Lower leg skin (tissue), 4 donors: ENCODE results near the gene POLD1. TPM values are rescaled to one million over a fixed set of nuclear protein-coding genes. Genes with fewer than 3 reads are reported as not detected.

Source experiments
- DNase-seq, 2 donors: peaks; one replicate each; pipeline ENCODE4 v3.0.0-alpha.2; 2019; ENCODE audit warnings: low spot score in 2 of 2
- H3K4me3 ChIP-seq: fragments of 200-600 bp; sonication (generic); 2 replicates; pipeline ENCODE4 v1.5.1; 2017; ENCODE audit warnings: mild to moderate bottlenecking, low read depth; ENCODE audit not compliant: poor library complexity, severe bottlenecking
- CTCF ChIP-seq, 3 donors: fragments of 450-650 bp; IDR thresholded peaks; one replicate each; pipeline ENCODE4 v1.5.1; 2016; ENCODE audit warnings: antibody characterized with exemption in 3 of 3, mild to moderate bottlenecking in 3 of 3, moderate library complexity in 2 of 3
- POLR2A ChIP-seq, 2 donors: fragments of 450-650 bp; IDR thresholded peaks; one replicate each; pipeline ENCODE4 v1.6.1; 2016 to 2017; ENCODE audit warnings: antibody characterized with exemption in 2 of 2, mild to moderate bottlenecking in 1 of 2, moderate library complexity in 1 of 2
- WGBS, 2 donors: methylation state at CpG; one replicate each; pipeline ENCODE4 v1.1.5; 2018; 5-methylcytosine and 5-hydroxymethylcytosine counted together
- intact Hi-C: fragments of 100-400 bp; cut with DNase I; formaldehyde crosslinking; loops from one replicate; pipeline ENCODE4 v1.15.0; 2023; ENCODE audit warnings: low total_unique reads
- total RNA-seq, 4 donors: library from RNA; depleted of rRNA; stranded (reverse); fragments of >200 nt; gene quantifications; one replicate each; pipeline ENCODE4 v1.1.0, GENCODE V29; 2016

The POLD1 gene
- total RNA-seq, 4 donors from 2014 or later, result 16.8 to 26.6 (median 20.0) TPM

DNA sequence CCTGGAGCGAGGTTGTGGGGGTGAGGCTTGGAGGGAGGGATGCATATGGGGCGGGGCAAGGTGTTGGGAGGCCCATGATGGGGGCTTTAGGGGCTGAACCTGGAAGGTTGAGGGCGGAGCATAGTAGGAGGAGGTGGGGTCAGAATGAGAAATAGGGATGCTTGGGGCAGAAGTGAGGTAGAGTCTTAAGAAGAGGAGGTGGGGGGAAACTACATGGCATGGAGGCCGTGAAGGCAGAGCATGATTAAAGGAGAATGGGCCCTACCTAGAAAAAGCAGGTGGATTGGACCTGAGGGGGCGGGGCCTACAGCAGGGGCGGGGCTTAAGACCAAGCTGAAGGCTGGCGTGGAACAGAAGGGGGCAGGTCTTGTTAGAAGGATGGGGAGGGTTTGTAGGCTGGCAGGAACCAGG, 7.1 kb upstream of the POLD1 start:
- WGBS, 2 donors, result 46% methylated on average over 7 of the region's 7 CpGs
- intact Hi-C loops, result no loop called here
- TF ChIP-seq POLR2A (IDR thresholded peaks at IDR 0.05) (no peak), CTCF (IDR thresholded peaks at IDR 0.05) (no peak)
- H3K4me3 ChIP-seq, result no peak overlapping the region
- no peak for DNase-seq

DNA sequence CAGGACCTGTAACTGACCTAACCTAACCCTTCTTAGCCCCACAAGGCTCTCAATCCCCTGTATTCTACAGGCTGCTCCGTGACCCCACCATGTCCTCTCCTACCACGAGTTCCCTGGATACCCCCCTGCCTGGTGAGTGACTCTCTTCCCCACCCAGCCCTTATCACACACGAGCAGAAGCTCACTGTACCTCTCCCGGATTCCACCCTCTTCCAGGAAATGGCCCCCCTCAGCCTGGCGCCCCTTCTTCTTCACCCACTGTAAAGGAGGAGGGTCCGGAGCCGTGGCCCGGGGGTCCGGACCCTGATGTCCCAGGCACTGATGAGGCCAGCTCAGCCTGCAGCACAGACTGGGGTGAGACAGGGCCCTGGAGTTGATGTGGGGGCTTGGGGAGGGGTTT, 6.6 kb upstream of the POLD1 start:
- TF ChIP-seq CTCF (IDR thresholded peaks at IDR 0.05) (no peak), POLR2A (IDR thresholded peaks at IDR 0.05) (no peak)
- intact Hi-C loops, result no loop called here
- no peak for DNase-seq
- WGBS, 2 donors, result 73 to 83% methylated on average over 9 of the region's 9 CpGs
- no peak overlapping the region for H3K4me3 ChIP-seq

GRCh38 chr19:50378169-50378862, 5.8 kb upstream of the POLD1 start:
- 90% methylated on average over 32 to 34 of the region's 36 CpGs for WGBS, 2 donors
- no peak overlapping the region for H3K4me3 ChIP-seq
- TF ChIP-seq CTCF (IDR thresholded peaks at IDR 0.05), result no peak
- no peak for TF ChIP-seq POLR2A (IDR thresholded peaks at IDR 0.05)
- intact Hi-C loops, result no loop called here
- DNase-seq, result no peak

DNA sequence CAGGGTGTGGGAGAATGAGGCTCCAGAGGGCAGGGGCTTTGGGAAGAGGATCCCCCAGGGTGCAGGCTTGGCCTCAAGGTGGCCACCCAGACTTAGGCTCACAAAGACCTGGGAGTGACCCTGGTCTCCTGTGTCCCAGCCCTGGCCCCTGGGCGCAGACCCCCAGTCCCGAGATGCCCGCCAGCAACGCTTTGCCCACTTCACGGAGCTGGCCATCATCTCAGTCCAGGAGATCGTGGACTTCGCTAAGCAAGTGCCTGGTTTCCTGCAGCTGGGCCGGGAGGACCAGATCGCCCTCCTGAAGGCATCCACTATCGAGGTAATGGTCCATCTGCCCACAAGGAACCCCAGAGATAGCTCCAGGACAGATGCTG, 5.3 kb upstream of the POLD1 start:
- no peak overlapping the region for H3K4me3 ChIP-seq
- intact Hi-C loops, result no loop called here
- WGBS, 2 donors, result 92 to 97% methylated on average over 5 to 10 of the region's 10 CpGs
- no peak for DNase-seq
- TF ChIP-seq CTCF (IDR thresholded peaks at IDR 0.05) (no peak), POLR2A (IDR thresholded peaks at IDR 0.05) (no peak)

DNA sequence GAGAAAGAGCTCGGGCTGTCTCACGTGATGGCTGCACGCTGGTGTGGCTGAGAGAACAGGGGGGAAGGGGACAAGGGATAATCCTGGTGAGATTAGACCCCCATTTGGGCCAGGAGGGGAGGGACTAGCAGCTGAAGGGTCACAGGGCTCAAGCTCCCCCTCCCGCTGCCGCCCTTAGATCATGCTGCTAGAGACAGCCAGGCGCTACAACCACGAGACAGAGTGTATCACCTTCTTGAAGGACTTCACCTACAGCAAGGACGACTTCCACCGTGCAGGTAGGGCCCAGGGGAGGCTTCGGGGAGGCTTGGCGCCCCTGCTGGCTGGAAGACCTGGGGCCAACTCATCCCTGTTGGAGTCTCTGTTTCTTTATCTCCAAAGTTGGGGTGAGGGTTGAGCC, 4.5 kb upstream of the POLD1 start:
- intact Hi-C loops, result loop anchor here (5.0 kb wide), 1 partner anchor 423 kb away; no protein-coding TSS in a partner anchor
- no peak overlapping the region for H3K4me3 ChIP-seq
- TF ChIP-seq POLR2A (IDR thresholded peaks at IDR 0.05), result no peak
- TF ChIP-seq CTCF (IDR thresholded peaks at IDR 0.05), result no peak
- DNase-seq, result no peak
- WGBS, 2 donors, result 90 to 93% methylated on average over 11 of the region's 11 CpGs

DNA sequence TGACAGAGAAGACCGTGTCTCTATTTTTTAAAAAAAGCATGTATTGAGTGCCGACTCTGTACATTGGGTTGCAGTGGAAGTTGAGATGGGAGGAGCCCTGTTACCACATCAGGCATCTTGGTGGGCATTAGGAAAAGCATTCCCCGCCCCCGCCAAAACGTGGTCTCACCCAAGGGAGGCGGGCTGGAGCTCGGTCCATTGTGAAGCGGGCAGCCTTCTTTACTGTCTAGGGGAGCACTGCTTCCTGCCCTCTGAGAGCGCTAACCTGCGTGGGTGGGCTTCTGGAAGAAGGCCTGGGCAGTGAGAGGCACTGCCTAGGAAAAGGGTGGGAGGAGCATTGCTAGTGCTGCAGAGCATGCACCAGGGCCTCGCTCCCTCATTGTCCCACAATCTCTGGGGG, 4.0 kb upstream of the POLD1 start:
- intact Hi-C loops, result loop anchor here (5.0 kb wide), 1 partner anchor 422 kb away; no protein-coding TSS in a partner anchor
- 80 to 81% methylated on average over 11 of the region's 11 CpGs for WGBS, 2 donors
- no peak overlapping the region for H3K4me3 ChIP-seq
- TF ChIP-seq CTCF (IDR thresholded peaks at IDR 0.05) (no peak), POLR2A (IDR thresholded peaks at IDR 0.05) (no peak)
- DNase-seq, result no peak
